ENCODE results near the gene TDRKH. TPM values are rescaled to one million over a fixed set of nuclear protein-coding genes. Genes with fewer than 3 reads are reported as not detected.

The TDRKH gene
- total RNA-seq, 1 experiment from 2014 or later, result 11.1 TPM

DNA sequence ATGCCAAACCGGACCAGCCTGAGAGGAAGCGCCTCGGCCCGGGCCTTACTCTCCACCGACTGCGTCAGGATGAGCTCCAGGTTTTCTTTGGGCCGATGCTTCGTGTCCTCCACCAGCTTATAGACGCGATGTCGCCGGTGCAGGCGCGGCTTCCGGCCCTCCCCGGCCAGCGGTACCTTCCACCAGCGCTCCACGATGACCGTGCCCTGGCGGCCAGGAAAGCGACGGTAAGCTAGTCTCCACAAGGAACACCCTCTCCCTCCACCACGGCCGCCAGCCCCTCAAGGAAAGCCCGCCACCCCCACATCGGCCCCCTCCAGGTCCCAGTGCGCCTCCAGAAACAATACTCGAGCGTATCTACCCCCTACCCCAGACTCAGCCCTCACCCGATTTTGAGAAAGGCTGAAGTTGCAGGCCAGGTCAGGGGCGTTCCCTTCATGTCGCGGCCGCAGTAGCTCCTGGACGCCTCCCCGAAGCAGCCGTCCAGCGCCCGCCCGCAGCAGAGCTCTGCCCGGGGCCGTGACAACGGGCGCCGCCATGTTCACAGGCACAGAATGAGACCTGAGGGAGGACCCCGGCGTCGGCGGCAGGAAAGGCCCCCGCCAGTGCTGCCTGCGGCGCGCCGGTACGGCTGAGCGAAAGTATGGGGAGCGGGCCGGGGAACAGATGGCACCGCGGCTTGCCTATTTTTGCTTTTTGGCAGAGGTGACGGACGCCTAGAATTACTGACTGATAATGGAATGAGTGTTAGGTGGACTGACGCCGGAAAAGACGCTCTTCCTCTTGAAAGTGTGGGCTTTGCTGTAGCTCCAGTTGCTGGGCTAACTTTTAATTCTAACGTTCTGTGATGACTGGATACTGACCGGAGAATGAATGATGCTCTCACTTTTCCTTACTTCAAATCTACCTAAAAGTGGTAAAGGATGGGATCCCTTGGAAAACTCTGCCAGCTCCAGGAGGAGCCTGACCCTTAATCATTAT is 27.1 kb downstream of the TDRKH start, which contains the start of gene MRPL9 (continued):
- TF ChIP-seq, protein P1, sequence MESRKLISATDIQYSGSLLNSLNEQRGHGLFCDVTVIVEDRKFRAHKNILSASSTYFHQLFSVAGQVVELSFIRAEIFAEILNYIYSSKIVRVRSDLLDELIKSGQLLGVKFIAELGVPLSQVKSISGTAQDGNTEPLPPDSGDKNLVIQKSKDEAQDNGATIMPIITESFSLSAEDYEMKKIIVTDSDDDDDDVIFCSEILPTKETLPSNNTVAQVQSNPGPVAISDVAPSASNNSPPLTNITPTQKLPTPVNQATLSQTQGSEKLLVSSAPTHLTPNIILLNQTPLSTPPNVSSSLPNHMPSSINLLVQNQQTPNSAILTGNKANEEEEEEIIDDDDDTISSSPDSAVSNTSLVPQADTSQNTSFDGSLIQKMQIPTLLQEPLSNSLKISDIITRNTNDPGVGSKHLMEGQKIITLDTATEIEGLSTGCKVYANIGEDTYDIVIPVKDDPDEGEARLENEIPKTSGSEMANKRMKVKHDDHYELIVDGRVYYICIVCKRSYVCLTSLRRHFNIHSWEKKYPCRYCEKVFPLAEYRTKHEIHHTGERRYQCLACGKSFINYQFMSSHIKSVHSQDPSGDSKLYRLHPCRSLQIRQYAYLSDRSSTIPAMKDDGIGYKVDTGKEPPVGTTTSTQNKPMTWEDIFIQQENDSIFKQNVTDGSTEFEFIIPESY (IDR thresholded peaks at IDR 0.05; ENCODE audit: extremely low read depth, insufficient replicate concordance, low read length), result peak; percentile 45
- TF ChIP-seq ELF1 (IDR thresholded peaks at IDR 0.05; ENCODE audit: borderline replicate concordance, low read depth), result no peak; the same call in 1 of the 2 replicates
- peak; percentile 63 for TF ChIP-seq ZFX (IDR thresholded peaks at IDR 0.05)
- TF ChIP-seq JUND (IDR thresholded peaks at IDR 0.05), result no peak
- TF ChIP-seq CBX3 (IDR thresholded peaks at IDR 0.05; ENCODE audit: low read depth), result no peak
- TF ChIP-seq, protein P2, sequence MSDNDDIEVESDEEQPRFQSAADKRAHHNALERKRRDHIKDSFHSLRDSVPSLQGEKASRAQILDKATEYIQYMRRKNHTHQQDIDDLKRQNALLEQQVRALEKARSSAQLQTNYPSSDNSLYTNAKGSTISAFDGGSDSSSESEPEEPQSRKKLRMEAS (IDR thresholded peaks at IDR 0.05), result peak; percentile 65
- no peak; the same call in 1 of the 2 replicates for TF ChIP-seq RAD21 (IDR thresholded peaks at IDR 0.05; ENCODE audit: low read depth)
- TF ChIP-seq, protein P3, sequence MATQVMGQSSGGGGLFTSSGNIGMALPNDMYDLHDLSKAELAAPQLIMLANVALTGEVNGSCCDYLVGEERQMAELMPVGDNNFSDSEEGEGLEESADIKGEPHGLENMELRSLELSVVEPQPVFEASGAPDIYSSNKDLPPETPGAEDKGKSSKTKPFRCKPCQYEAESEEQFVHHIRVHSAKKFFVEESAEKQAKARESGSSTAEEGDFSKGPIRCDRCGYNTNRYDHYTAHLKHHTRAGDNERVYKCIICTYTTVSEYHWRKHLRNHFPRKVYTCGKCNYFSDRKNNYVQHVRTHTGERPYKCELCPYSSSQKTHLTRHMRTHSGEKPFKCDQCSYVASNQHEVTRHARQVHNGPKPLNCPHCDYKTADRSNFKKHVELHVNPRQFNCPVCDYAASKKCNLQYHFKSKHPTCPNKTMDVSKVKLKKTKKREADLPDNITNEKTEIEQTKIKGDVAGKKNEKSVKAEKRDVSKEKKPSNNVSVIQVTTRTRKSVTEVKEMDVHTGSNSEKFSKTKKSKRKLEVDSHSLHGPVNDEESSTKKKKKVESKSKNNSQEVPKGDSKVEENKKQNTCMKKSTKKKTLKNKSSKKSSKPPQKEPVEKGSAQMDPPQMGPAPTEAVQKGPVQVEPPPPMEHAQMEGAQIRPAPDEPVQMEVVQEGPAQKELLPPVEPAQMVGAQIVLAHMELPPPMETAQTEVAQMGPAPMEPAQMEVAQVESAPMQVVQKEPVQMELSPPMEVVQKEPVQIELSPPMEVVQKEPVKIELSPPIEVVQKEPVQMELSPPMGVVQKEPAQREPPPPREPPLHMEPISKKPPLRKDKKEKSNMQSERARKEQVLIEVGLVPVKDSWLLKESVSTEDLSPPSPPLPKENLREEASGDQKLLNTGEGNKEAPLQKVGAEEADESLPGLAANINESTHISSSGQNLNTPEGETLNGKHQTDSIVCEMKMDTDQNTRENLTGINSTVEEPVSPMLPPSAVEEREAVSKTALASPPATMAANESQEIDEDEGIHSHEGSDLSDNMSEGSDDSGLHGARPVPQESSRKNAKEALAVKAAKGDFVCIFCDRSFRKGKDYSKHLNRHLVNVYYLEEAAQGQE (IDR thresholded peaks at IDR 0.05; ENCODE audit: low read depth), result no peak

All from HCT116 (cell line).